ENCODE measurements around the gene TOPAZ1. TPM values are rescaled to one million over a fixed set of nuclear protein-coding genes. Genes with fewer than 3 reads are reported as not detected.

TOPAZ1 gene
- total RNA-seq, 4 donors from 2014 or later = not detected

DNA sequence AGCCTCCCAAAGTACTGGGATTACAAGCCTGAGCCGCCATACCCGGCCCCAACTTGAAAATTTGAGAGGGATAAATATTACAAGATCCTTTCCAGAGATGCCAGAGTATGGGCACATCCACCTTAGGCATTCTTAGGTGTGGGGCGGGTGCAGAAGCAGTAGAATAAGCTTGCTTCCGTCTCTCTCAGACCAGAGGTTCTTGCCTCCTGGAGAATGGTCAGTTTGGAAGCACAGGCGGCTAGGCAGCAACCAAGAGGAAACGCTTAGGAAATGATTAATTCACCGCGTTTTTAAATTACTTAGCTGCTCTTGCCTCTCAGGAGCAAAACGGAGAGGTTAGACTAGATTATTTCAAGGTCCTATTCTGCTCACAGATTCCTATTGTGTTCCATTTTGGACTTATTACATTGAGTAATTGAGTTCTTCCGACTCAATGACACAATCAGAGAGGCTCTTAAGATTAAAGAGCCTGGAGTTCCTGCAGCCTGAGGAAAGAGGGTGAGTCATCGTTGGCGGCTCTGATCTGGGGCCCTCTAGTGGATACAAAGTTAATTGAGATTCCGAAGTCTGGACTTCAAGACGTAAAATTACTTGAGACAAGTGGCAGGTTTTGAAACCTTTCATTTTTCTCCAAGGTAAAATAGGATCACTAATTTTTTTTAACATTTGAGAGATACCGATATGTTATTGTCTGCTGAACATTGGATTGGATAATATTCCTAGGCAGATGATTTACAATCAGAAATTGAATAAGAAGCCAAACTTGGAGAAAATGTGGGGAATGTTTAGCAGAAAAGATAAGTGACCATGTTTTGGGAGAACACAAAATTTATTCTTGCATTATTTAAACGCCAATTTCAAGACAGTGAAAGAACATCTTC is 5.8 kb upstream of the TOPAZ1 start:
- peaks cover 0 to 12% (median 4%) of the 10 kb centered on the region in 4 donors for H3K4me1 ChIP-seq
- H3K27me3 ChIP-seq = no peaks in the 10 kb centered on the region
- DNase-seq (ENCODE audit: extremely low spot score) = no peak
- intact Hi-C loops (cut with DNase I) = no loop called here
- TF ChIP-seq, protein P1, sequence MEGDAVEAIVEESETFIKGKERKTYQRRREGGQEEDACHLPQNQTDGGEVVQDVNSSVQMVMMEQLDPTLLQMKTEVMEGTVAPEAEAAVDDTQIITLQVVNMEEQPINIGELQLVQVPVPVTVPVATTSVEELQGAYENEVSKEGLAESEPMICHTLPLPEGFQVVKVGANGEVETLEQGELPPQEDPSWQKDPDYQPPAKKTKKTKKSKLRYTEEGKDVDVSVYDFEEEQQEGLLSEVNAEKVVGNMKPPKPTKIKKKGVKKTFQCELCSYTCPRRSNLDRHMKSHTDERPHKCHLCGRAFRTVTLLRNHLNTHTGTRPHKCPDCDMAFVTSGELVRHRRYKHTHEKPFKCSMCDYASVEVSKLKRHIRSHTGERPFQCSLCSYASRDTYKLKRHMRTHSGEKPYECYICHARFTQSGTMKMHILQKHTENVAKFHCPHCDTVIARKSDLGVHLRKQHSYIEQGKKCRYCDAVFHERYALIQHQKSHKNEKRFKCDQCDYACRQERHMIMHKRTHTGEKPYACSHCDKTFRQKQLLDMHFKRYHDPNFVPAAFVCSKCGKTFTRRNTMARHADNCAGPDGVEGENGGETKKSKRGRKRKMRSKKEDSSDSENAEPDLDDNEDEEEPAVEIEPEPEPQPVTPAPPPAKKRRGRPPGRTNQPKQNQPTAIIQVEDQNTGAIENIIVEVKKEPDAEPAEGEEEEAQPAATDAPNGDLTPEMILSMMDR (IDR thresholded peaks at IDR 0.05) = peak; percentile 60 to 77 (median 67)
- TF ChIP-seq POLR2AphosphoS5 (IDR thresholded peaks at IDR 0.05) (peak in 1 of 2 donors; percentile 40), EP300 (IDR thresholded peaks at IDR 0.05) (no peak), POLR2A (IDR thresholded peaks at IDR 0.05; ENCODE audit: low read depth) (no peak)
- no peak overlapping the region for H3K27ac ChIP-seq (replicated peaks in 1 of 4)
- WGBS = 35% methylated on average over 15 of the region's 16 CpGs
- H3K36me3 ChIP-seq = no peaks in the 10 kb centered on the region
- H3K4me3 ChIP-seq = no peak overlapping the region
- H3K9me3 ChIP-seq = no peaks in the 10 kb centered on the region

DNA sequence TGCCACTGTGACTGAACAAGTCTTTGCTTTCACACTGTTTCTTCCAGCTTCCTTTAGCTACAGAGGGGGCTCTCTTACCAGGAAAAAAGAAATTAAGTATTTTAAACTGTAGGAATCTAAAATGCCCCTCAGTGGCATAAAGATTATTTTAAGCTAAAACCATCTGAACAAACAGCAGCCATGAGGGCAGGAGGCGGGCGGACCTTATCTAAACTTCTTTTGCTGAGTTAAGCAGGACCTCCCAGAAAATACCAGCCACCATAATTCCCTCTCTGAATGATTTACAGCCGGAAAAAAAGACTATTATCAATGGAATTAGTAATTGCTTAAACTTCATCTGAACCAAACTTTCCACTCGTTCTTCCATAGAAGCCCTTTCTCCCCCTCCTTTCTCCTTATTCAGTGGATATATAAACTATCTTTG is 5.2 kb upstream of the TOPAZ1 start:
- H3K4me3 ChIP-seq = no peak overlapping the region
- WGBS = 75% methylated on average over 4 of the region's 4 CpGs
- TF ChIP-seq POLR2A (IDR thresholded peaks at IDR 0.05; ENCODE audit: low read depth) (no peak), POLR2AphosphoS5 (IDR thresholded peaks at IDR 0.05) (no peak), EP300 (IDR thresholded peaks at IDR 0.05) (no peak)
- TF ChIP-seq, protein P1 (IDR thresholded peaks at IDR 0.05) = no peak
- H3K9me3 ChIP-seq = no peaks in the 10 kb centered on the region
- H3K4me1 ChIP-seq = peaks cover 0 to 12% (median 4%) of the 10 kb centered on the region in 4 donors
- H3K27ac ChIP-seq (replicated peaks in 1 of 4) = no peak overlapping the region
- intact Hi-C loops (cut with DNase I) = no loop called here
- H3K36me3 ChIP-seq = no peaks in the 10 kb centered on the region
- H3K27me3 ChIP-seq = peaks cover 0 to 4% (median 0%) of the 10 kb centered on the region in 4 donors
- DNase-seq (ENCODE audit: extremely low spot score) = no peak

DNA sequence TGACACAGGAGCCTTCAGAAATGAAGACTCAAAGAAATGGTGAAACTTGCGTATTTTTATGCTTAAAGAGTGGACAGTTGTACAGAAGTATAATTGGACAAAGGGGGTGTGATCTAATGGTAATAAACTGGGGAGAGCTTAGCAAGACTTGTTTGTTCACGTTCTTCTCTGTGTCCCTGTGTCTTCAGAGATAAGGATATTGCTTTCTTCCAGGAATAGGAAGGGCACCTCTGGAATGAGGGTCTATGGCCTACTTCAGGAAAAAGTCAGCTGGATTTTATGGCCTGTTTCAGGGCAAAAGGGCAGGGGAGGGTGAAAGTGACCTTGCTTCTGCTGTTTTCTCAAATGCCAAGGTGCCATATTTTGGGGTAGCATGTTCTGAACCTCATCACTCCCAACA is 4.5 kb upstream of the TOPAZ1 start:
- Histone ChIP-seq H3K9me3 (no peaks in the 10 kb centered on the region), H3K4me3 (no peak overlapping the region), H3K36me3 (no peaks in the 10 kb centered on the region), H3K4me1 (peaks cover 0 to 12% (median 4%) of the 10 kb centered on the region in 4 donors), H3K27ac (replicated peaks in 1 of 4) (no peak overlapping the region), H3K27me3 (peaks cover 0 to 10% (median 0%) of the 10 kb centered on the region in 4 donors)
- WGBS = 91% methylated on average over 2 of the region's 2 CpGs
- intact Hi-C loops (cut with DNase I) = no loop called here
- no peak for DNase-seq (ENCODE audit: extremely low spot score)
- TF ChIP-seq, protein P1 (IDR thresholded peaks at IDR 0.05) = no peak
- TF ChIP-seq EP300 (IDR thresholded peaks at IDR 0.05) = no peak
- no peak for TF ChIP-seq POLR2A (IDR thresholded peaks at IDR 0.05; ENCODE audit: low read depth)
- TF ChIP-seq POLR2AphosphoS5 (IDR thresholded peaks at IDR 0.05) = no peak

DNA sequence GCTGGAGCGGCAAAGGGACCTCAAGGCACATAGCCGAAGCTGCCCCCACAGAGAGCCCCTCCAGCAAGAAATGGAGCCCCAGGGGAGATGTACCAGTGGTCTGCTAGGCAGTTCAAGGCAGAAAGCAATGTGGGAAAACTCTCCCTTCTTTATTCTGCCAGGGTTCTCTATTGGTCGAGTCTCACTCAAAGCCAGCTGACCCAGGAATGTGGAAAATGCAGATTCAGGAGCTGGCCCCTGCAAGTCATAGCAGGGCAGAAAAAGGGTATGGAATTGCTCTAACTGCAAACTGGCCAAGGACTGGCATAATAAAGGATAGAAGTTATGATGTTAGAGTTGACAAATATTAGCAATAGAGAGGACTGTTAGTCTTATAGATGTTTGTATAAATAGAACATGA is 4.0 kb upstream of the TOPAZ1 start:
- peaks cover 0 to 13% (median 0%) of the 10 kb centered on the region in 4 donors for H3K27me3 ChIP-seq
- DNase-seq (ENCODE audit: extremely low spot score) = no peak
- H3K36me3 ChIP-seq = no peaks in the 10 kb centered on the region
- H3K27ac ChIP-seq (replicated peaks in 1 of 4) = no peak overlapping the region
- 82% methylated on average over 3 of the region's 3 CpGs for WGBS
- no peak overlapping the region for H3K4me3 ChIP-seq
- H3K4me1 ChIP-seq = peaks cover 0 to 12% (median 4%) of the 10 kb centered on the region in 4 donors
- intact Hi-C loops (cut with DNase I) = no loop called here
- TF ChIP-seq, protein P1 (IDR thresholded peaks at IDR 0.05) = no peak
- TF ChIP-seq POLR2A (IDR thresholded peaks at IDR 0.05; ENCODE audit: low read depth) (no peak), EP300 (IDR thresholded peaks at IDR 0.05) (no peak), POLR2AphosphoS5 (IDR thresholded peaks at IDR 0.05) (no peak)
- H3K9me3 ChIP-seq = no peaks in the 10 kb centered on the region

Data from esophagus muscularis mucosa (tissue), 4 donors.